Natural killer cell treated with Interleukin-12 subunit alpha and Interleukin-12 subunit beta and Interleukin-15 and Interleukin-18, amount 100 ng/mL, for 72 hours (primary cell): Measurements from ENCODE around the gene EIF4G3. TPM values are rescaled to one million over a fixed set of nuclear protein-coding genes. Genes with fewer than 3 reads are reported as not detected.
"Not testable (repeated sequence)": the region's sequence is repeated elsewhere in the genome, so short reads cannot be mapped to it uniquely, and the experiment has no call there.

Source experiments
- ATAC-seq, 2 donors: fragments of 150-1000 bp; cut with Tn5 transposase in 1 of 2; sonication (Bioruptor Pico), chemical (Tn5 transposase) in 1 of 2; 2 replicates each; pipeline ENCODE4 v1.10.0; 2021
- DNase-seq: peaks from one replicate; pipeline ENCODE4 v3.0.0; 2022; ENCODE audit warnings: low spot score
- H3K27ac Mint-ChIP-seq, 2 donors: 1 replicate in 1 of 2; 2 replicates in 1 of 2; pipeline ENCODE4 v1.8.0; 2022; ENCODE audit warnings: mixed read lengths in 2 of 2, mild to moderate bottlenecking in 1 of 2, moderate library complexity in 1 of 2
- H3K27me3 Mint-ChIP-seq, 2 donors: 1 replicate in 1 of 2; 2 replicates in 1 of 2; pipeline ENCODE4 v1.8.0; 2022; ENCODE audit warnings: mixed read lengths in 2 of 2
- H3K36me3 Mint-ChIP-seq: one replicate; pipeline ENCODE4 v1.8.0; 2022; ENCODE audit warnings: mixed read lengths
- H3K4me1 Mint-ChIP-seq, 2 donors: 1 replicate in 1 of 2; 2 replicates in 1 of 2; pipeline ENCODE4 v1.8.0; 2022; ENCODE audit warnings: low read depth in 2 of 2, mixed read lengths in 2 of 2, mild to moderate bottlenecking in 1 of 2
- H3K4me3 Mint-ChIP-seq: one replicate; pipeline ENCODE4 v1.8.0; 2022; ENCODE audit warnings: mixed read lengths
- H3K9me3 Mint-ChIP-seq: 2 replicates; pipeline ENCODE4 v1.8.0; 2022; ENCODE audit warnings: mixed read lengths
- total RNA-seq, 2 donors: library from RNA; stranded (reverse); gene quantifications; one replicate each; pipeline ENCODE4 v1.2.3, GENCODE V29; 2022

EIF4G3 gene
- total RNA-seq, 2 donors from 2014 or later, result 121 to 140 TPM

- ATAC-seq, result no peak
- Mint-ChIP-seq H3K4me3 (no peak overlapping the region), H3K36me3 (peaks cover 17% of the 10 kb centered on the region), H3K9me3 (no peaks in the 10 kb centered on the region), H3K4me1 (peaks cover 5 to 12% of the 10 kb centered on the region in 2 donors), H3K27me3 (no peaks in the 10 kb centered on the region), H3K27ac (no peak overlapping the region)
- no peak for DNase-seq
These were observed 229.3 kb downstream of the EIF4G3 start for GRCh38 chr1:20947409-20947808.

GRCh38 chr1:20936621-20937020, 240.1 kb downstream of the EIF4G3 start:
- no peak for DNase-seq
- ATAC-seq, result no peak
- no peak overlapping the region for H3K27ac Mint-ChIP-seq
- H3K27me3 Mint-ChIP-seq, result no peaks in the 10 kb centered on the region
- H3K9me3 Mint-ChIP-seq, result no peaks in the 10 kb centered on the region
- peaks cover 9% of the 10 kb centered on the region for H3K36me3 Mint-ChIP-seq
- H3K4me3 Mint-ChIP-seq, result no peak overlapping the region
- H3K4me1 Mint-ChIP-seq, result peaks cover 27 to 31% of the 10 kb centered on the region in 2 donors

- no peak overlapping the region for H3K27ac Mint-ChIP-seq
- ATAC-seq (no peak), DNase-seq (no peak)
- no peaks in the 10 kb centered on the region for H3K27me3 Mint-ChIP-seq
- H3K4me1 Mint-ChIP-seq, result peaks cover 29 to 31% of the 10 kb centered on the region in 2 donors
- no peak overlapping the region for H3K4me3 Mint-ChIP-seq
- no peaks in the 10 kb centered on the region for H3K9me3 Mint-ChIP-seq
- peaks cover 5% of the 10 kb centered on the region for H3K36me3 Mint-ChIP-seq
These were observed 240.5 kb downstream of the EIF4G3 start for GRCh38 chr1:20936216-20936615.

GRCh38 chr1:20935717-20936116, 241.0 kb downstream of the EIF4G3 start:
- H3K36me3 Mint-ChIP-seq, result peaks cover 4% of the 10 kb centered on the region
- H3K4me1 Mint-ChIP-seq, result peaks cover 34 to 36% of the 10 kb centered on the region in 2 donors
- ATAC-seq, result no peak
- DNase-seq, result no peak
- no peaks in the 10 kb centered on the region for H3K27me3 Mint-ChIP-seq
- no peak overlapping the region for H3K4me3 Mint-ChIP-seq
- no peak overlapping the region for H3K27ac Mint-ChIP-seq
- no peaks in the 10 kb centered on the region for H3K9me3 Mint-ChIP-seq

GRCh38 chr1:20932437-20932977, 244.2 kb downstream of the EIF4G3 start:
- Mint-ChIP-seq H3K9me3 (no peaks in the 10 kb centered on the region), H3K4me3 (peak overlapping the region; percentile 87), H3K27ac (peak overlapping the region; percentile 88 to 91), H3K4me1 (peaks cover 35 to 36% of the 10 kb centered on the region in 2 donors), H3K36me3 (peaks cover 11% of the 10 kb centered on the region), H3K27me3 (no peaks in the 10 kb centered on the region)
- ATAC-seq (peak; percentile 86 to 89), DNase-seq (no peak)

- DNase-seq (no peak), ATAC-seq (peak in 1 of 2 donors; percentile 23)
- peaks cover 35 to 36% of the 10 kb centered on the region in 2 donors for H3K4me1 Mint-ChIP-seq
- H3K27ac Mint-ChIP-seq, result peak overlapping the region; percentile 88 to 91
- H3K4me3 Mint-ChIP-seq, result peak overlapping the region; percentile 87
- H3K27me3 Mint-ChIP-seq, result no peaks in the 10 kb centered on the region
- H3K9me3 Mint-ChIP-seq, result no peaks in the 10 kb centered on the region
- H3K36me3 Mint-ChIP-seq, result peaks cover 11% of the 10 kb centered on the region
These were observed 244.7 kb downstream of the EIF4G3 start for GRCh38 chr1:20931930-20932436.

- ATAC-seq (no peak), DNase-seq (no peak)
- H3K36me3 Mint-ChIP-seq, result peaks cover 11% of the 10 kb centered on the region
- no peak overlapping the region for H3K4me3 Mint-ChIP-seq
- no peaks in the 10 kb centered on the region for H3K27me3 Mint-ChIP-seq
- H3K9me3 Mint-ChIP-seq, result no peaks in the 10 kb centered on the region
- H3K27ac Mint-ChIP-seq, result no peak overlapping the region
- H3K4me1 Mint-ChIP-seq, result peaks cover 35 to 39% of the 10 kb centered on the region in 2 donors
These were observed 246.3 kb downstream of the EIF4G3 start for GRCh38 chr1:20930427-20930826.

GRCh38 chr1:20928146-20928545, 248.6 kb downstream of the EIF4G3 start:
- no peaks in the 10 kb centered on the region for H3K27me3 Mint-ChIP-seq
- DNase-seq (no peak), ATAC-seq (no peak)
- H3K4me3 Mint-ChIP-seq, result no peak overlapping the region
- no peaks in the 10 kb centered on the region for H3K9me3 Mint-ChIP-seq
- H3K36me3 Mint-ChIP-seq, result peaks cover 11% of the 10 kb centered on the region
- no peak overlapping the region for H3K27ac Mint-ChIP-seq
- H3K4me1 Mint-ChIP-seq, result peaks cover 22 to 24% of the 10 kb centered on the region in 2 donors

GRCh38 chr1:20921285-20921684, 255.4 kb downstream of the EIF4G3 start:
- ATAC-seq (no peak), DNase-seq (no peak)
- Mint-ChIP-seq H3K36me3 (no peaks in the 10 kb centered on the region), H3K4me3 (no peak overlapping the region), H3K4me1 (peaks cover 0 to 3% of the 10 kb centered on the region in 2 donors), H3K27ac (no peak overlapping the region), H3K27me3 (no peaks in the 10 kb centered on the region), H3K9me3 (no peaks in the 10 kb centered on the region)

- no peak overlapping the region for H3K4me3 Mint-ChIP-seq
- no peak for ATAC-seq
- no peaks in the 10 kb centered on the region for H3K27me3 Mint-ChIP-seq
- no peaks in the 10 kb centered on the region for H3K9me3 Mint-ChIP-seq
- no peak overlapping the region for H3K27ac Mint-ChIP-seq
- H3K36me3 Mint-ChIP-seq, result no peaks in the 10 kb centered on the region
- no peak for DNase-seq
- H3K4me1 Mint-ChIP-seq, result peaks cover 0 to 8% of the 10 kb centered on the region in 2 donors
These were observed 263.5 kb downstream of the EIF4G3 start for GRCh38 chr1:20913242-20913641.

GRCh38 chr1:20907526-20907925, 269.2 kb downstream of the EIF4G3 start:
- not testable (repeated sequence) for H3K27ac Mint-ChIP-seq, H3K27me3 Mint-ChIP-seq, ATAC-seq, H3K4me3 Mint-ChIP-seq, H3K36me3 Mint-ChIP-seq, H3K9me3 Mint-ChIP-seq, H3K4me1 Mint-ChIP-seq, DNase-seq

GRCh38 chr1:20903437-20903836, 273.3 kb downstream of the EIF4G3 start:
- Mint-ChIP-seq H3K27me3 (no peaks in the 10 kb centered on the region), H3K9me3 (no peaks in the 10 kb centered on the region), H3K4me3 (no peak overlapping the region), H3K36me3 (peaks cover 10% of the 10 kb centered on the region), H3K4me1 (peaks cover 5 to 6% of the 10 kb centered on the region in 2 donors), H3K27ac (no peak overlapping the region)
- DNase-seq (no peak), ATAC-seq (no peak)

GRCh38 chr1:20900056-20900455, 276.6 kb downstream of the EIF4G3 start:
- Mint-ChIP-seq H3K9me3 (no peaks in the 10 kb centered on the region), H3K36me3 (peaks cover 9% of the 10 kb centered on the region), H3K4me3 (no peak overlapping the region), H3K27ac (no peak overlapping the region), H3K27me3 (no peaks in the 10 kb centered on the region), H3K4me1 (peaks cover 0 to 5% of the 10 kb centered on the region in 2 donors)
- ATAC-seq, result no peak
- no peak for DNase-seq

GRCh38 chr1:20899154-20899972, 277.3 kb downstream of the EIF4G3 start:
- H3K4me1 Mint-ChIP-seq, result peaks cover 0 to 5% of the 10 kb centered on the region in 2 donors
- peaks cover 6% of the 10 kb centered on the region for H3K36me3 Mint-ChIP-seq
- H3K9me3 Mint-ChIP-seq, result no peaks in the 10 kb centered on the region
- no peaks in the 10 kb centered on the region for H3K27me3 Mint-ChIP-seq
- no peak overlapping the region for H3K4me3 Mint-ChIP-seq
- no peak for DNase-seq
- H3K27ac Mint-ChIP-seq, result no peak overlapping the region
- ATAC-seq, result no peak
